ENCODE measurements around the gene PEX7.

- TF ChIP-seq CTCF (IDR thresholded peaks at IDR 0.05) (peak; percentile 59 to 77 (median 65)), POLR2A (IDR thresholded peaks at IDR 0.05) (no peak)
These were observed 23.7 kb downstream of the PEX7 start for GRCh38 chr6:136846046-136846445.

Measured in transverse colon (tissue), 3 donors.